ENCODE measurements around the gene TLE2.

Gene TLE2

DNA sequence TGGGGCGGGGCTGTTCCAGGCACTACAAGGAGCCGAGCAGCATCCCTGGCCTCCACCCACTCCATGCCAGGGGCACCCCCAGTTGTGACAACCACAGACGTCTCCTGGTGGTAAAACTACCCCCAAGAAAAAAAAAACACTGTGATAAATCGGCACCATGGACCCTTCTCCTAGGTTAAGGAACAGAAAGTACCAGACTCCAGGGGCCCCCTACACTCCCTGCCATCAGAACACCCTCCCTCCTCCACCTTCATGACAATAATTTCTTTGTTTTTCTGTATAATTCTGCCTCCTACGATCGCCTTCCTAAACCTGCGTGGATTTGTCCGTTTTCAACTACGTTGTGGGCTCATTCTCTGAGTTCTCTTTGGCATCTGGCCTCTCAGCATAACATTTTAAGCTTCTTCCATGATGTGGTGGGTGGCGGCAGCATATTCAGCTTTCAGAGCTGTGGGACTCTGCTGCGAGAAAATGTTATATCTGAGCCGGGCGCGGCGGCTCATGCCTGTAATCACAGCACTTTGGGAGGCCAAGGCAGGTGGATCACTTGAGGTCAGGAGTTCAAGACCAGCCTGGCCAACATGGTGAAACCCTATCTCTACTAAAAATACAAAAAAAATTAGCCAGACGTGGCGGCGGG lies 8.6 kb downstream of the TLE2 start:
- Histone ChIP-seq H3K4me1 (ENCODE audit: low read length) (no peaks in the 10 kb centered on the region), H2AFZ (ENCODE audit: low read length) (no peak overlapping the region), H3K36me3 (replicated peaks; ENCODE audit: insufficient read depth, low read length) (no peaks in the 10 kb centered on the region), H3K9me2 (replicated peaks; ENCODE audit: insufficient read depth, low read length) (no peaks in the 10 kb centered on the region), H3K27ac (ENCODE audit: low read length) (no peak overlapping the region), H3K4me2 (ENCODE audit: low read depth, low read length) (no peak overlapping the region), H3K4me3 (ENCODE audit: low read length) (no peak overlapping the region), H3K9me3 (replicated peaks; ENCODE audit: insufficient read depth, low read length) (no peaks in the 10 kb centered on the region), H4K20me1 (ENCODE audit: insufficient read depth, low read length) (no peaks in the 10 kb centered on the region), H3K79me2 (ENCODE audit: low read length) (no peaks in the 10 kb centered on the region), H3K27me3 (replicated peaks; ENCODE audit: insufficient read depth, low read length) (peaks cover 90% of the 10 kb centered on the region), H3K9ac (ENCODE audit: low read length) (no peak overlapping the region), H3F3A (ENCODE audit: insufficient read depth, low read length) (no peaks in the 10 kb centered on the region)
- TF ChIP-seq, protein P1, sequence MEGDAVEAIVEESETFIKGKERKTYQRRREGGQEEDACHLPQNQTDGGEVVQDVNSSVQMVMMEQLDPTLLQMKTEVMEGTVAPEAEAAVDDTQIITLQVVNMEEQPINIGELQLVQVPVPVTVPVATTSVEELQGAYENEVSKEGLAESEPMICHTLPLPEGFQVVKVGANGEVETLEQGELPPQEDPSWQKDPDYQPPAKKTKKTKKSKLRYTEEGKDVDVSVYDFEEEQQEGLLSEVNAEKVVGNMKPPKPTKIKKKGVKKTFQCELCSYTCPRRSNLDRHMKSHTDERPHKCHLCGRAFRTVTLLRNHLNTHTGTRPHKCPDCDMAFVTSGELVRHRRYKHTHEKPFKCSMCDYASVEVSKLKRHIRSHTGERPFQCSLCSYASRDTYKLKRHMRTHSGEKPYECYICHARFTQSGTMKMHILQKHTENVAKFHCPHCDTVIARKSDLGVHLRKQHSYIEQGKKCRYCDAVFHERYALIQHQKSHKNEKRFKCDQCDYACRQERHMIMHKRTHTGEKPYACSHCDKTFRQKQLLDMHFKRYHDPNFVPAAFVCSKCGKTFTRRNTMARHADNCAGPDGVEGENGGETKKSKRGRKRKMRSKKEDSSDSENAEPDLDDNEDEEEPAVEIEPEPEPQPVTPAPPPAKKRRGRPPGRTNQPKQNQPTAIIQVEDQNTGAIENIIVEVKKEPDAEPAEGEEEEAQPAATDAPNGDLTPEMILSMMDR (IDR thresholded peaks at IDR 0.05; ENCODE audit: low read length): no peak
- TF ChIP-seq EZH2phosphoT487 (IDR thresholded peaks at IDR 0.05; ENCODE audit: low read length) (no peak), EZH2 (optimal IDR thresholded peaks at IDR 0.05; ENCODE audit: low read depth, low read length) (no peak)
- no peak for DNase-seq

- no peaks in the 10 kb centered on the region for H3K36me3 ChIP-seq (replicated peaks; ENCODE audit: insufficient read depth, low read length)
- H3K9me3 ChIP-seq (replicated peaks; ENCODE audit: insufficient read depth, low read length): no peaks in the 10 kb centered on the region
- no peaks in the 10 kb centered on the region for H3K79me2 ChIP-seq (ENCODE audit: low read length)
- H4K20me1 ChIP-seq (ENCODE audit: insufficient read depth, low read length): no peaks in the 10 kb centered on the region
- H3F3A ChIP-seq (ENCODE audit: insufficient read depth, low read length): no peaks in the 10 kb centered on the region
- no peaks in the 10 kb centered on the region for H3K4me1 ChIP-seq (ENCODE audit: low read length)
- H3K27ac ChIP-seq (ENCODE audit: low read length): no peak overlapping the region
- H3K9me2 ChIP-seq (replicated peaks; ENCODE audit: insufficient read depth, low read length): no peaks in the 10 kb centered on the region
- no peak for DNase-seq
- peaks cover 88% of the 10 kb centered on the region for H3K27me3 ChIP-seq (replicated peaks; ENCODE audit: insufficient read depth, low read length)
- no peak for TF ChIP-seq EZH2 (optimal IDR thresholded peaks at IDR 0.05; ENCODE audit: low read depth, low read length)
- TF ChIP-seq, protein P1 (IDR thresholded peaks at IDR 0.05; ENCODE audit: low read length): no peak
- TF ChIP-seq EZH2phosphoT487 (IDR thresholded peaks at IDR 0.05; ENCODE audit: low read length): no peak
- H3K4me2 ChIP-seq (ENCODE audit: low read depth, low read length): no peak overlapping the region
- no peak overlapping the region for H3K4me3 ChIP-seq (ENCODE audit: low read length)
- H3K9ac ChIP-seq (ENCODE audit: low read length): no peak overlapping the region
- H2AFZ ChIP-seq (ENCODE audit: low read length): no peak overlapping the region
These were observed 9.7 kb downstream of the TLE2 start for GRCh38 chr19:3019211-3019854.

- no peaks in the 10 kb centered on the region for H4K20me1 ChIP-seq (ENCODE audit: insufficient read depth, low read length)
- H3K9me2 ChIP-seq (replicated peaks; ENCODE audit: insufficient read depth, low read length): no peaks in the 10 kb centered on the region
- H3K4me1 ChIP-seq (ENCODE audit: low read length): no peaks in the 10 kb centered on the region
- DNase-seq: no peak
- peaks cover 88% of the 10 kb centered on the region for H3K27me3 ChIP-seq (replicated peaks; ENCODE audit: insufficient read depth, low read length)
- H3K36me3 ChIP-seq (replicated peaks; ENCODE audit: insufficient read depth, low read length): no peaks in the 10 kb centered on the region
- H3K9me3 ChIP-seq (replicated peaks; ENCODE audit: insufficient read depth, low read length): no peaks in the 10 kb centered on the region
- no peak overlapping the region for H3K9ac ChIP-seq (ENCODE audit: low read length)
- no peaks in the 10 kb centered on the region for H3K79me2 ChIP-seq (ENCODE audit: low read length)
- H2AFZ ChIP-seq (ENCODE audit: low read length): no peak overlapping the region
- H3K4me3 ChIP-seq (ENCODE audit: low read length): no peak overlapping the region
- no peak overlapping the region for H3K27ac ChIP-seq (ENCODE audit: low read length)
- TF ChIP-seq EZH2 (optimal IDR thresholded peaks at IDR 0.05; ENCODE audit: low read depth, low read length): no peak
- TF ChIP-seq, protein P1 (IDR thresholded peaks at IDR 0.05; ENCODE audit: low read length): no peak
- TF ChIP-seq EZH2phosphoT487 (IDR thresholded peaks at IDR 0.05; ENCODE audit: low read length): no peak
- H3F3A ChIP-seq (ENCODE audit: insufficient read depth, low read length): no peaks in the 10 kb centered on the region
- H3K4me2 ChIP-seq (ENCODE audit: low read depth, low read length): no peak overlapping the region
These were observed 11.2 kb downstream of the TLE2 start for GRCh38 chr19:3017923-3018322.
